Liver (tissue), 1 donor: ENCODE results near the gene NFATC1.

Experiments used
- FOXA1 ChIP-seq: IDR thresholded peaks from 2 replicates; pipeline ENCODE4 v1.6.1; 2016; ENCODE audit warnings: antibody characterized with exemption
- TF ChIP-seq, protein P1 (sequence below): IDR thresholded peaks from 2 replicates; pipeline ENCODE4 v1.6.1; 2016; ENCODE audit warnings: antibody characterized with exemption

GRCh38 chr18:79416022-79416676, 20.4 kb downstream of the NFATC1 start:
- no peak for TF ChIP-seq FOXA1
- TF ChIP-seq, protein P1, sequence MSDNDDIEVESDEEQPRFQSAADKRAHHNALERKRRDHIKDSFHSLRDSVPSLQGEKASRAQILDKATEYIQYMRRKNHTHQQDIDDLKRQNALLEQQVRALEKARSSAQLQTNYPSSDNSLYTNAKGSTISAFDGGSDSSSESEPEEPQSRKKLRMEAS: no peak
